HG03103 (cell line): Measurements from ENCODE around the gene MX1.
"Not testable (repeated sequence)": the region's sequence is repeated elsewhere in the genome, so short reads cannot be mapped to it uniquely, and the experiment has no call there.

Experiments
- ATAC-seq: cut with Tn5 transposase; IDR thresholded peaks from one replicate; pipeline ENCODE4 v1.9.1; 2021; ENCODE audit warnings: low read depth; ENCODE audit not compliant: unreplicated experiment

MX1 gene

GRCh38 chr21:41406340-41406739, 19.7 kb upstream of the MX1 start:
- ATAC-seq, result no peak

GRCh38 chr21:41407541-41408460, 18.2 kb upstream of the MX1 start:
- ATAC-seq, result no peak

- ATAC-seq, result no peak
Observed at GRCh38 chr21:41410361-41410760, 15.7 kb upstream of the MX1 start.

GRCh38 chr21:41410767-41411448, 15.1 kb upstream of the MX1 start:
- no peak for ATAC-seq

- ATAC-seq, result no peak
Observed at GRCh38 chr21:41411449-41412089, 14.5 kb upstream of the MX1 start.

GRCh38 chr21:41417505-41417904, 8.5 kb upstream of the MX1 start:
- ATAC-seq, result not testable (repeated sequence)

GRCh38 chr21:41418393-41418792, 7.6 kb upstream of the MX1 start:
- no peak for ATAC-seq

GRCh38 chr21:41418956-41419680, 6.9 kb upstream of the MX1 start:
- no peak for ATAC-seq

- ATAC-seq, result peak; percentile 90
Observed at GRCh38 chr21:41419921-41420862, 5.8 kb upstream of the MX1 start.

GRCh38 chr21:41420998-41421397, 5.0 kb upstream of the MX1 start:
- not testable (repeated sequence) for ATAC-seq

GRCh38 chr21:41422546-41423304, 3.3 kb upstream of the MX1 start:
- ATAC-seq, result no peak

GRCh38 chr21:41423305-41423636, 2.8 kb upstream of the MX1 start:
- ATAC-seq, result not testable (repeated sequence)

GRCh38 chr21:41425588-41425953, 468 bp upstream of the MX1 start:
- no peak for ATAC-seq

GRCh38 chr21:41426676-41427404, 801 bp downstream of the MX1 start:
- no peak for ATAC-seq

GRCh38 chr21:41427556-41427955, 1.5 kb downstream of the MX1 start:
- no peak for ATAC-seq

- ATAC-seq, result no peak
Observed at GRCh38 chr21:41428311-41428710, 2.3 kb downstream of the MX1 start.

GRCh38 chr21:41428847-41429246, 2.8 kb downstream of the MX1 start:
- ATAC-seq, result no peak

- ATAC-seq, result no peak
Observed at GRCh38 chr21:41429305-41429704, 3.3 kb downstream of the MX1 start.
